Caco-2 (cell line): ENCODE data around the gene TEKTIP1. TPM values are rescaled to one million over a fixed set of nuclear protein-coding genes. Genes with fewer than 3 reads are reported as not detected.

Source experiments
- BruUV-seq: library from RNA; stranded (reverse); fragments of 400-500 nt; replicated peaks from 2 replicates; lab custom pipeline; 2021; lab: Mats Ljungman, UMichigan
- CTCF ChIA-PET: fragments of 300-600 bp; sonication (Branson Sonifier 250); formaldehyde crosslinking; loops from one replicate; lab custom pipeline; 2022; ENCODE audit warnings: antibody characterized with exemption; lab: Charles Lee
- POLR2A ChIA-PET: fragments of 300-600 bp; sonication (Branson Sonifier 250); formaldehyde crosslinking; loops from one replicate; lab custom pipeline; 2022; ENCODE audit warnings: antibody characterized with exemption; lab: Charles Lee
- DNase-seq, 2 experiments: peaks; one replicate each; pipeline versions ENCODE4 v3.0.0 to v3.0.0-alpha.2; 2020 to 2022
- H3K27me3 ChIP-seq: replicated peaks from 2 replicates; pipeline ENCODE4 v1.6.0; 2011; ENCODE audit warnings: low read length; ENCODE audit not compliant: control insufficient read depth, insufficient read depth
- H3K36me3 ChIP-seq: 2 replicates; pipeline ENCODE4 v1.5.1; 2011; ENCODE audit warnings: low read length; ENCODE audit not compliant: control insufficient read depth, insufficient read depth
- H3K4me1 ChIP-seq: fragments of 250-450 bp; sonication (Bioruptor Pico); 2 replicates; pipeline ENCODE4 v1.5.1; 2020; ENCODE audit warnings: mild to moderate bottlenecking
- H3K4me3 ChIP-seq: 2 replicates; pipeline ENCODE4 v1.5.1; 2011; ENCODE audit warnings: low read depth, mild to moderate bottlenecking, control low read depth, low read length
- H3K9me3 ChIP-seq: fragments of 250-450 bp; sonication (Bioruptor Pico); 2 replicates; pipeline ENCODE4 v1.5.1; 2020; ENCODE audit warnings: mild to moderate bottlenecking, moderate library complexity
- H3K27ac Mint-ChIP-seq: one replicate; pipeline ENCODE4 v1.8.0; 2022; ENCODE audit warnings: mixed read lengths; ENCODE audit not compliant: unreplicated experiment
- H3K27me3 Mint-ChIP-seq: one replicate; pipeline ENCODE4 v1.8.0; 2022; ENCODE audit warnings: mixed read lengths; ENCODE audit not compliant: insufficient read depth, unreplicated experiment
- H3K36me3 Mint-ChIP-seq: one replicate; pipeline ENCODE4 v1.8.0; 2022; ENCODE audit warnings: mild to moderate bottlenecking, mixed read lengths; ENCODE audit not compliant: insufficient read depth, unreplicated experiment
- H3K4me1 Mint-ChIP-seq: one replicate; pipeline ENCODE4 v1.8.0; 2022; ENCODE audit warnings: low read depth, mixed read lengths; ENCODE audit not compliant: unreplicated experiment
- H3K4me3 Mint-ChIP-seq: one replicate; pipeline ENCODE4 v1.8.0; 2022; ENCODE audit warnings: mild to moderate bottlenecking, moderate library complexity, mixed read lengths; ENCODE audit not compliant: unreplicated experiment
- H3K9me3 Mint-ChIP-seq: one replicate; pipeline ENCODE4 v1.8.0; 2022; ENCODE audit warnings: mixed read lengths; ENCODE audit not compliant: unreplicated experiment
- CTCF ChIP-seq, 2 experiments: fragments of 200-600 bp in 1 of 2; IDR thresholded peaks; 1 replicate in 1 of 2; 2 replicates in 1 of 2; pipeline versions ENCODE4 v1.5.1 to v1.8.0; 2011 to 2022; ENCODE audit warnings: antibody characterized with exemption in 1 of 2, control low read depth in 1 of 2, inconsistent platforms in 1 of 2, low read depth in 1 of 2, low read length in 1 of 2, mild to moderate bottlenecking in 1 of 2, moderate library complexity in 1 of 2; ENCODE audit not compliant: insufficient read depth in 1 of 2, severe bottlenecking in 1 of 2, unreplicated experiment in 1 of 2
- intact Hi-C: fragments of 100-400 bp; cut with micrococcal nuclease; formaldehyde crosslinking; loops from one replicate; pipeline ENCODE4 v1.10.0; 2022; ENCODE audit not compliant: unreplicated experiment
- total RNA-seq: library from RNA; stranded (reverse); gene quantifications from 2 replicates; pipeline ENCODE4 v1.2.3, GENCODE V29; 2022

TEKTIP1 gene
- total RNA-seq, 1 experiment from 2014 or later = 1.5 TPM

GRCh38 chr19:3572132-3572854 lies 33.3 kb downstream of the TEKTIP1 start:
- peak overlapping the region; percentile 36 for H3K4me3 ChIP-seq
- H3K4me1 ChIP-seq = no peaks in the 10 kb centered on the region
- Mint-ChIP-seq H3K4me1 (no peaks in the 10 kb centered on the region), H3K36me3 (peaks cover 23% of the 10 kb centered on the region), H3K4me3 (peak overlapping the region; percentile 71), H3K9me3 (no peaks in the 10 kb centered on the region), H3K27me3 (no peaks in the 10 kb centered on the region), H3K27ac (no peak overlapping the region)
- ChIA-PET CTCF (no interaction called here), POLR2A (no interaction called here)
- H3K27me3 ChIP-seq = no peaks in the 10 kb centered on the region
- DNase-seq = peak; percentile 98 to 99
- TF ChIP-seq CTCF (IDR thresholded peaks at IDR 0.05; ENCODE audit: insufficient read depth in 1 of 2, low read depth in 1 of 2, low read length in 1 of 2, severe bottlenecking in 1 of 2, unreplicated experiment in 1 of 2) = no peak
- no TSS peak for BruUV-seq
- intact Hi-C loops = loop anchor here (1.0 kb wide), 1 partner anchor 15 kb away; the partner anchor contains the start of gene MFSD12
- no peaks in the 10 kb centered on the region for H3K9me3 ChIP-seq
- no peaks in the 10 kb centered on the region for H3K36me3 ChIP-seq

- TF ChIP-seq CTCF (IDR thresholded peaks at IDR 0.05; ENCODE audit: insufficient read depth in 1 of 2, low read depth in 1 of 2, low read length in 1 of 2, severe bottlenecking in 1 of 2, unreplicated experiment in 1 of 2) = no peak
- intact Hi-C loops = loop anchor here (1.0 kb wide), 1 partner anchor 16 kb away; the partner anchor contains the start of gene MFSD12
- Histone ChIP-seq H3K4me3 (peak within 1 kb of the TSS; percentile 89), H3K27me3 (no peaks in the 10 kb centered on the region), H3K4me1 (no peaks in the 10 kb centered on the region), H3K9me3 (no peaks in the 10 kb centered on the region), H3K36me3 (no peaks in the 10 kb centered on the region)
- no peak for DNase-seq
- Mint-ChIP-seq H3K36me3 (peaks cover 23% of the 10 kb centered on the region), H3K9me3 (no peaks in the 10 kb centered on the region), H3K27ac (no peak within 1 kb of the TSS), H3K4me3 (peak within 1 kb of the TSS; percentile 71), H3K4me1 (no peaks in the 10 kb centered on the region), H3K27me3 (no peaks in the 10 kb centered on the region)
- ChIA-PET CTCF (no interaction called here), POLR2A (no interaction called here)
- no TSS peak for BruUV-seq
Observed at GRCh38 chr19:3572855-3573161, 33.8 kb downstream of the TEKTIP1 start, which contains the start of gene HMG20B. TSS of gene HMG20B (plus strand) at chr19:3572944. CDS start at chr19:3573310, 366 bp downstream.

DNA sequence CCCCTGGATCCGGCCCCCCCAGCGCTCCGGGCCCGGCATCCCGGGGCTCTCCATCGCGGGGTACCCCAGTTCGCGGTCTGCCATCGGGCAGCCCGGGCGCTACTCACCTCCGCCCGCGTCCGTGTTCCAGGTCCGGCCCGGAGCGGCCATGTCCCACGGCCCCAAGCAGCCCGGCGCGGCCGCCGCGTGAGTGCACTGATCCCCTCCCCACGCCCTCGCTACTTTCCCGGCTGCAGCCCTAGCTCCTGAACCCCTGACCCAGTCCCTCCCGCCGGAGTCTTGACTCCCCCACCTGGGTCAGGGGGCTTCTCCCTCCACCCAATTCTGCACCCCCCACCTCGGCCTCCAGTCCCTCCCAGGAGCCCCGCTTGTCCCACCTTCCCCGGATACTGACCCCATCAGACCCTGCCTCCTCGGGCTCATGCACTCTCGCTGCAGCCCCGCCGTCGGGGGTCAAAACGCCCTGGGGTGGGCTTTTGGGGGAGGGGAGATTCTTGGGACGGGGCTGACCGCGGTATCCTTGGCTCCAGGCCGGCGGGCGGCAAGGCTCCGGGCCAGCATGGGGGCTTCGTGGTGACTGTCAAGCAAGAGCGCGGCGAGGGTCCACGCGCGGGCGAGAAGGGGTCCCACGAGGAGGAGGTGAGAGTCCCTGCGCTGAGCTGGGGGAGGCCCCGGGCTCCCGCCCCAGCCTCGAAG lies 34.3 kb downstream of the TEKTIP1 start:
- H3K9me3 ChIP-seq = no peaks in the 10 kb centered on the region
- Mint-ChIP-seq H3K4me3 (peak overlapping the region; percentile 71), H3K36me3 (peaks cover 23% of the 10 kb centered on the region), H3K9me3 (no peaks in the 10 kb centered on the region), H3K4me1 (no peaks in the 10 kb centered on the region), H3K27me3 (no peaks in the 10 kb centered on the region), H3K27ac (no peak overlapping the region)
- no TSS peak for BruUV-seq
- H3K4me1 ChIP-seq = no peaks in the 10 kb centered on the region
- CTCF ChIA-PET = no interaction called here
- peak in 1 of 2 experiments; percentile 35 for DNase-seq
- H3K27me3 ChIP-seq = no peaks in the 10 kb centered on the region
- POLR2A ChIA-PET = interaction anchor here (0.7 kb wide), 1 partner anchor 395 kb away, joined by 4 read pairs; no protein-coding TSS in a partner anchor
- peak overlapping the region; percentile 89 for H3K4me3 ChIP-seq
- no peak for TF ChIP-seq CTCF (IDR thresholded peaks at IDR 0.05; ENCODE audit: insufficient read depth in 1 of 2, low read depth in 1 of 2, low read length in 1 of 2, severe bottlenecking in 1 of 2, unreplicated experiment in 1 of 2)
- H3K36me3 ChIP-seq = no peaks in the 10 kb centered on the region
- intact Hi-C loops = no loop called here
